KG1 (cell line): ENCODE measurements around the gene CD93.

Experiments
- DNase-seq: peaks from one replicate; lab custom pipeline; 2025; lab: John Stamatoyannopoulos, UW

The CD93 gene

GRCh38 chr20:23061262-23061661, 24.9 kb downstream of the CD93 start:
- DNase-seq: no peak

- no peak for DNase-seq
Observed at GRCh38 chr20:23060629-23061028, 25.5 kb downstream of the CD93 start.

- no peak for DNase-seq
Observed at GRCh38 chr20:23059846-23060245, 26.3 kb downstream of the CD93 start.

GRCh38 chr20:23059001-23059400, 27.1 kb downstream of the CD93 start:
- no peak for DNase-seq

GRCh38 chr20:23058240-23058639, 27.9 kb downstream of the CD93 start:
- DNase-seq: no peak

- no peak for DNase-seq
Observed at GRCh38 chr20:23052904-23053303, 33.2 kb downstream of the CD93 start.

- DNase-seq: peak; percentile 69
Observed at GRCh38 chr20:23050847-23051627, 35.1 kb downstream of the CD93 start.

GRCh38 chr20:23050076-23050838, 35.9 kb downstream of the CD93 start:
- no peak for DNase-seq

GRCh38 chr20:23049201-23050075, 36.7 kb downstream of the CD93 start, which contains the start of gene THBD:
Gene THBD, minus strand, starts transcription at chr20:23049672. Its CDS starts 168 bp downstream, at chr20:23049504.
- no peak for DNase-seq

GRCh38 chr20:23048283-23049200, 37.6 kb downstream of the CD93 start:
- DNase-seq: peak; percentile 41

GRCh38 chr20:23047738-23048214, 38.3 kb downstream of the CD93 start:
- DNase-seq: no peak

GRCh38 chr20:23047001-23047737, 39.0 kb downstream of the CD93 start:
- DNase-seq: no peak

GRCh38 chr20:23046431-23046830, 39.7 kb downstream of the CD93 start:
- no peak for DNase-seq

GRCh38 chr20:23043376-23043775, 42.7 kb downstream of the CD93 start:
- no peak for DNase-seq

GRCh38 chr20:23042270-23042669, 43.9 kb downstream of the CD93 start:
- DNase-seq: no peak

- DNase-seq: no peak
Observed at GRCh38 chr20:23039885-23040508, 46.1 kb downstream of the CD93 start.

- DNase-seq: no peak
Observed at GRCh38 chr20:23039136-23039875, 46.8 kb downstream of the CD93 start.

GRCh38 chr20:23037017-23037481, 49.1 kb downstream of the CD93 start:
- no peak for DNase-seq

- no peak for DNase-seq
Observed at GRCh38 chr20:23036371-23036770, 49.8 kb downstream of the CD93 start.
